Stimulated activated naive B cell treated with anti-CD40 and anti-IgM and Interleukin-4, amounts not matched to agents 10 μg/mL and 1 μg/mL and 100 μg/mL, for 72 hours (primary cell): ENCODE data around the gene CIBAR2.
A peak's percentile ranks its signal among the peaks of the same experiment; 100 is the strongest.

Experiments
- ATAC-seq, 2 donors: fragments of 150-1000 bp; cut with Tn5 transposase; replicated peaks; 2 replicates each; pipeline ENCODE4 v1.10.0; 2021; ENCODE audit warnings: moderate library complexity in 1 of 2
- DNase-seq: peaks from one replicate; pipeline ENCODE4 v3.0.0; 2021
- H3K27ac Mint-ChIP-seq: one replicate; pipeline ENCODE4 v1.8.0; 2022; ENCODE audit warnings: mild to moderate bottlenecking, mixed read lengths
- H3K27me3 Mint-ChIP-seq, 2 donors: one replicate each; pipeline ENCODE4 v1.8.0; 2022; ENCODE audit warnings: mixed read lengths in 2 of 2
- H3K36me3 Mint-ChIP-seq, 2 donors: one replicate each; pipeline ENCODE4 v1.8.0; 2022; ENCODE audit warnings: mixed read lengths in 2 of 2, mild to moderate bottlenecking in 1 of 2
- H3K4me1 Mint-ChIP-seq, 2 donors: one replicate each; pipeline ENCODE4 v1.8.0; 2022; ENCODE audit warnings: mixed read lengths in 2 of 2, mild to moderate bottlenecking in 1 of 2
- H3K4me3 Mint-ChIP-seq, 2 donors: one replicate each; pipeline ENCODE4 v1.8.0; 2022; ENCODE audit warnings: mild to moderate bottlenecking in 2 of 2, mixed read lengths in 2 of 2, moderate library complexity in 1 of 2
- H3K9me3 Mint-ChIP-seq, 2 donors: one replicate each; pipeline ENCODE4 v1.8.0; 2022; ENCODE audit warnings: mixed read lengths in 2 of 2, mild to moderate bottlenecking in 1 of 2

CIBAR2 gene

GRCh38 chr16:85107532-85107931 lies 4.7 kb downstream of the CIBAR2 start:
- no peaks in the 10 kb centered on the region for H3K27me3 Mint-ChIP-seq

GRCh38 chr16:85107083-85107482 lies 5.2 kb downstream of the CIBAR2 start:
- DNase-seq (no peak), ATAC-seq (no peak)
- no peak overlapping the region for H3K27ac Mint-ChIP-seq
- peaks cover 12 to 21% of the 10 kb centered on the region in 2 donors for H3K4me1 Mint-ChIP-seq
- no peaks in the 10 kb centered on the region for H3K36me3 Mint-ChIP-seq
- no peaks in the 10 kb centered on the region for H3K27me3 Mint-ChIP-seq
- no peak overlapping the region for H3K4me3 Mint-ChIP-seq
- H3K9me3 Mint-ChIP-seq: no peaks in the 10 kb centered on the region

More at GRCh38 chr16:85107532-85107931, 4.7 kb downstream of the CIBAR2 start:
- ATAC-seq (no peak), DNase-seq (no peak)
- Mint-ChIP-seq H3K4me1 (peaks cover 12 to 21% of the 10 kb centered on the region in 2 donors), H3K9me3 (no peaks in the 10 kb centered on the region), H3K4me3 (no peak overlapping the region), H3K27ac (no peak overlapping the region), H3K36me3 (no peaks in the 10 kb centered on the region)

- peak in 1 of 2 donors; percentile 12 for ATAC-seq
- Mint-ChIP-seq H3K36me3 (no peaks in the 10 kb centered on the region), H3K4me1 (peaks cover 12 to 21% of the 10 kb centered on the region in 2 donors), H3K27me3 (no peaks in the 10 kb centered on the region), H3K4me3 (no peak overlapping the region), H3K9me3 (no peaks in the 10 kb centered on the region), H3K27ac (no peak overlapping the region)
- DNase-seq: no peak
These were observed 6.8 kb downstream of the CIBAR2 start for GRCh38 chr16:85105475-85105874.

- Mint-ChIP-seq H3K4me3 (peak overlapping the region in 1 of 2 donors; percentile 11), H3K36me3 (no peaks in the 10 kb centered on the region), H3K27me3 (no peaks in the 10 kb centered on the region), H3K9me3 (no peaks in the 10 kb centered on the region), H3K27ac (peak overlapping the region; percentile 93), H3K4me1 (peaks cover 12 to 21% of the 10 kb centered on the region in 2 donors)
- no peak for DNase-seq
- ATAC-seq: peak; percentile 82 to 84
These were observed 7.4 kb downstream of the CIBAR2 start for GRCh38 chr16:85104821-85105391.

GRCh38 chr16:85104147-85104546 lies 8.1 kb downstream of the CIBAR2 start:
- no peak overlapping the region for H3K4me3 Mint-ChIP-seq
- no peak overlapping the region for H3K27ac Mint-ChIP-seq

GRCh38 chr16:85103114-85104079 lies 8.9 kb downstream of the CIBAR2 start:
- DNase-seq: no peak
- Mint-ChIP-seq H3K9me3 (no peaks in the 10 kb centered on the region), H3K27ac (no peak overlapping the region), H3K4me3 (no peak overlapping the region), H3K27me3 (no peaks in the 10 kb centered on the region), H3K36me3 (no peaks in the 10 kb centered on the region), H3K4me1 (peaks cover 12 to 21% of the 10 kb centered on the region in 2 donors)
- ATAC-seq: no peak

More at GRCh38 chr16:85104147-85104546, 8.1 kb downstream of the CIBAR2 start:
- Mint-ChIP-seq H3K9me3 (no peaks in the 10 kb centered on the region), H3K36me3 (no peaks in the 10 kb centered on the region), H3K4me1 (peaks cover 12 to 21% of the 10 kb centered on the region in 2 donors), H3K27me3 (no peaks in the 10 kb centered on the region)
- DNase-seq (no peak), ATAC-seq (no peak)

GRCh38 chr16:85101956-85102630 lies 10.2 kb downstream of the CIBAR2 start:
- DNase-seq (no peak), ATAC-seq (no peak)
- Mint-ChIP-seq H3K9me3 (no peaks in the 10 kb centered on the region), H3K36me3 (no peaks in the 10 kb centered on the region), H3K27me3 (no peaks in the 10 kb centered on the region), H3K4me1 (peaks cover 12 to 21% of the 10 kb centered on the region in 2 donors), H3K27ac (no peak overlapping the region), H3K4me3 (no peak overlapping the region)

GRCh38 chr16:85100265-85100664 lies 12.0 kb downstream of the CIBAR2 start:
- Mint-ChIP-seq H3K4me1 (peaks cover 9 to 15% of the 10 kb centered on the region in 2 donors), H3K27ac (no peak overlapping the region), H3K27me3 (no peaks in the 10 kb centered on the region), H3K9me3 (no peaks in the 10 kb centered on the region), H3K4me3 (no peak overlapping the region), H3K36me3 (no peaks in the 10 kb centered on the region)
- ATAC-seq: no peak
- DNase-seq: no peak

GRCh38 chr16:85098565-85098964 lies 13.7 kb downstream of the CIBAR2 start:
- no peak overlapping the region for H3K4me3 Mint-ChIP-seq
- H3K27me3 Mint-ChIP-seq: peaks cover 0 to 15% of the 10 kb centered on the region in 2 donors
- H3K9me3 Mint-ChIP-seq: no peaks in the 10 kb centered on the region
- H3K36me3 Mint-ChIP-seq: no peaks in the 10 kb centered on the region
- no peak overlapping the region for H3K27ac Mint-ChIP-seq
- DNase-seq: no peak
- peaks cover under 1 to 2% of the 10 kb centered on the region in 2 donors for H3K4me1 Mint-ChIP-seq
- no peak for ATAC-seq

- DNase-seq: no peak
- ATAC-seq: no peak
- H3K36me3 Mint-ChIP-seq: no peaks in the 10 kb centered on the region
- H3K4me3 Mint-ChIP-seq: no peak overlapping the region
- no peaks in the 10 kb centered on the region for H3K4me1 Mint-ChIP-seq
- peaks cover 0 to 17% of the 10 kb centered on the region in 2 donors for H3K27me3 Mint-ChIP-seq
- no peaks in the 10 kb centered on the region for H3K9me3 Mint-ChIP-seq
- no peak overlapping the region for H3K27ac Mint-ChIP-seq
These were observed 15.4 kb downstream of the CIBAR2 start for GRCh38 chr16:85096921-85097320.

- Mint-ChIP-seq H3K27me3 (peaks cover 0 to 17% of the 10 kb centered on the region in 2 donors), H3K36me3 (no peaks in the 10 kb centered on the region)
These were observed 17.5 kb downstream of the CIBAR2 start for GRCh38 chr16:85094812-85095211.

GRCh38 chr16:85094176-85094805 lies 18.0 kb downstream of the CIBAR2 start:
- Mint-ChIP-seq H3K36me3 (no peaks in the 10 kb centered on the region), H3K4me3 (no peak overlapping the region), H3K4me1 (no peaks in the 10 kb centered on the region), H3K27me3 (peaks cover 0 to 17% of the 10 kb centered on the region in 2 donors), H3K27ac (no peak overlapping the region), H3K9me3 (no peaks in the 10 kb centered on the region)
- ATAC-seq (no peak), DNase-seq (no peak)

More at GRCh38 chr16:85094812-85095211, 17.5 kb downstream of the CIBAR2 start:
- ATAC-seq: no peak
- Mint-ChIP-seq H3K4me3 (no peak overlapping the region), H3K27ac (no peak overlapping the region), H3K4me1 (no peaks in the 10 kb centered on the region), H3K9me3 (no peaks in the 10 kb centered on the region)
- no peak for DNase-seq

- no peak overlapping the region for H3K4me3 Mint-ChIP-seq
- H3K36me3 Mint-ChIP-seq: no peaks in the 10 kb centered on the region
- H3K27me3 Mint-ChIP-seq: peaks cover 0 to 17% of the 10 kb centered on the region in 2 donors
- DNase-seq: no peak
- no peaks in the 10 kb centered on the region for H3K4me1 Mint-ChIP-seq
- H3K27ac Mint-ChIP-seq: no peak overlapping the region
- no peaks in the 10 kb centered on the region for H3K9me3 Mint-ChIP-seq
- no peak for ATAC-seq
These were observed 18.6 kb downstream of the CIBAR2 start for GRCh38 chr16:85093705-85094104.

- Mint-ChIP-seq H3K4me3 (no peak overlapping the region), H3K36me3 (no peaks in the 10 kb centered on the region), H3K27me3 (peaks cover 0 to 17% of the 10 kb centered on the region in 2 donors), H3K4me1 (no peaks in the 10 kb centered on the region), H3K27ac (no peak overlapping the region), H3K9me3 (no peaks in the 10 kb centered on the region)
- ATAC-seq (no peak), DNase-seq (no peak)
These were observed 19.4 kb downstream of the CIBAR2 start for GRCh38 chr16:85092851-85093250.
